B cell (primary cell): ENCODE data around the gene TGFBI. TPM values are rescaled to one million over a fixed set of nuclear protein-coding genes. Genes with fewer than 3 reads are reported as not detected.

Source experiments
- ATAC-seq: fragments of 200-7000 bp; cut with Tn5 transposase; one replicate; pipeline ENCODE4 v1.10.0; 2021; ENCODE audit warnings: low read depth, mild to moderate bottlenecking, moderate number of reproducible peaks, moderate library complexity
- CTCF ChIA-PET: fragments of 350-600 bp; sonication (Branson Sonifier 250); formaldehyde crosslinking; loops from one replicate; lab custom pipeline; 2021; ENCODE audit warnings: antibody characterized with exemption, inconsistent platforms; lab: Charles Lee
- POLR2A ChIA-PET: fragments of 350-600 bp; sonication (Branson Sonifier 250); formaldehyde crosslinking; loops from one replicate; lab custom pipeline; 2021; ENCODE audit warnings: antibody characterized with exemption; lab: Charles Lee
- DNase-seq: peaks from one replicate; pipeline ENCODE4 v3.0.0; 2013
- H2AFZ ChIP-seq: 2 replicates; pipeline ENCODE4 v1.6.1; 2012; ENCODE audit warnings: mild to moderate bottlenecking, low read depth, low read length; ENCODE audit not compliant: insufficient read depth, poor library complexity, severe bottlenecking
- H3K27ac ChIP-seq, 2 donors: 1 replicate in 1 of 2; 2 replicates in 1 of 2; pipeline ENCODE4 v1.5.1; 2012 to 2013; ENCODE audit warnings: low read length in 2 of 2, mild to moderate bottlenecking in 2 of 2, moderate library complexity in 1 of 2
- H3K27me3 ChIP-seq, 4 experiments: fragments of 200-600 bp in 1 of 4; sonication (generic) in 1 of 4; replicated peaks in 1 of 4; 1 replicate in 2 of 4; 2 replicates in 2 of 4; pipeline versions ENCODE4 v1.6.1 to v1.7.0; 2013 to 2016; ENCODE audit warnings: low read length in 3 of 4, mild to moderate bottlenecking in 2 of 4, mixed read lengths in 1 of 4, moderate library complexity in 1 of 4; ENCODE audit not compliant: insufficient read depth in 4 of 4, control insufficient read depth in 3 of 4; ENCODE audit errors: control extremely low read depth in 1 of 4
- H3K36me3 ChIP-seq, 2 experiments: replicated peaks in 1 of 2; 1 replicate in 1 of 2; 2 replicates in 1 of 2; pipeline versions ENCODE4 v1.6.1 to v1.7.1; 2013; ENCODE audit warnings: low read length in 1 of 2; ENCODE audit not compliant: insufficient read depth in 2 of 2, control insufficient read depth in 1 of 2; ENCODE audit errors: control extremely low read depth in 1 of 2, extremely low read depth in 1 of 2
- H3K4me1 ChIP-seq, 2 donors: fragments of 200-600 bp in 1 of 2; sonication (generic) in 1 of 2; 1 replicate in 1 of 2; 2 replicates in 1 of 2; pipeline versions ENCODE4 v1.5.1 to v1.6.1; 2013 to 2017; ENCODE audit warnings: low read length in 2 of 2; ENCODE audit not compliant: control insufficient read depth in 2 of 2, insufficient read depth in 2 of 2
- H3K4me2 ChIP-seq: replicated peaks from 2 replicates; pipeline ENCODE3; 2012; ENCODE audit warnings: mild to moderate bottlenecking, low read depth, low read length; ENCODE audit not compliant: poor library complexity, severe bottlenecking
- H3K4me3 ChIP-seq, 5 experiments: fragments of 200-600 bp in 1 of 5; sonication (generic) in 1 of 5; 1 replicate in 3 of 5; 2 replicates in 2 of 5; pipeline versions ENCODE4 v1.5.1 to v1.7.0; 2011 to 2016; ENCODE audit warnings: low read length in 4 of 5, mild to moderate bottlenecking in 4 of 5, low read depth in 2 of 5, control low read depth in 1 of 5, moderate library complexity in 1 of 5; ENCODE audit not compliant: insufficient read depth in 1 of 5; ENCODE audit errors: control extremely low read depth in 1 of 5, extremely low read depth in 1 of 5
- H3K79me2 ChIP-seq: fragments of 200-600 bp; sonication (generic); one replicate; pipeline ENCODE4 v1.6.0; 2016; ENCODE audit warnings: low read length; ENCODE audit not compliant: control insufficient read depth, insufficient read depth
- H3K9ac ChIP-seq: fragments of 200-600 bp; sonication (generic); 2 replicates; pipeline ENCODE4 v1.6.1; 2017; ENCODE audit warnings: mild to moderate bottlenecking, low read length, moderate library complexity
- H3K9me3 ChIP-seq, 3 donors: one replicate each; pipeline versions ENCODE4 v1.6.1 to v1.7.1; 2013; ENCODE audit warnings: low read length in 2 of 3; ENCODE audit not compliant: control insufficient read depth in 2 of 3, insufficient read depth in 1 of 3; ENCODE audit errors: control extremely low read depth in 1 of 3
- H4K20me1 ChIP-seq: 2 replicates; pipeline ENCODE4 v1.6.0; 2012; ENCODE audit warnings: mild to moderate bottlenecking, low read length; ENCODE audit not compliant: insufficient read depth, control insufficient read depth, poor library complexity, severe bottlenecking
- H3K27ac Mint-ChIP-seq: one replicate; pipeline ENCODE4 v1.8.0; 2021; ENCODE audit warnings: mixed read lengths
- H3K27me3 Mint-ChIP-seq: one replicate; pipeline ENCODE4 v1.8.0; 2021; ENCODE audit warnings: mixed read lengths
- H3K4me1 Mint-ChIP-seq: one replicate; pipeline ENCODE4 v1.8.0; 2021; ENCODE audit warnings: mixed read lengths
- H3K4me3 Mint-ChIP-seq: one replicate; pipeline ENCODE4 v1.8.0; 2021; ENCODE audit warnings: mixed read lengths
- H3K9me3 Mint-ChIP-seq: one replicate; pipeline ENCODE4 v1.8.0; 2022; ENCODE audit warnings: mixed read lengths; ENCODE audit not compliant: insufficient read depth
- CTCF ChIP-seq: fragments of 200-600 bp; IDR thresholded peaks from one replicate; pipeline ENCODE4 v1.8.0; 2022; ENCODE audit warnings: antibody characterized with exemption, mild to moderate bottlenecking
- EZH2 ChIP-seq: IDR thresholded peaks from 2 replicates; pipeline ENCODE4 v1.6.1; 2012; ENCODE audit warnings: borderline replicate concordance, low read depth, mild to moderate bottlenecking, moderate library complexity, low read length; ENCODE audit not compliant: insufficient read depth, poor library complexity, severe bottlenecking
- WGBS: methylation state at CpG from one replicate; pipeline ENCODE4 v1.1.5; 2013; ENCODE audit warnings: missing lambda C conversion rate; ENCODE audit not compliant: insufficient coverage; 5-methylcytosine and 5-hydroxymethylcytosine counted together
- intact Hi-C: fragments of 100-400 bp; cut with micrococcal nuclease; formaldehyde crosslinking; loops from one replicate; pipeline ENCODE4 v1.10.0; 2022
- polyA plus RNA-seq: library from polyadenylated mRNA; depleted of rRNA; stranded (reverse); fragments of >200 nt; gene quantifications from 2 replicates; pipeline ENCODE4 v1.2.3, GENCODE V29; 2012
- total RNA-seq, 2 donors: library from RNA; stranded (reverse); fragments of 120-200 nt in 1 of 2; gene quantifications; 1 replicate in 1 of 2; 2 replicates in 1 of 2; pipeline versions ENCODE4 v1.2.3 to v1.2.4, GENCODE V29; 2013 to 2022

The TGFBI gene
- total and polyA plus RNA-seq, 2 donors (not counting 1 experiment from before 2014, with no cell fraction given) = 3.7 to 4.5 TPM

- Mint-ChIP-seq H3K4me3 (no peak overlapping the region), H3K27ac (no peak overlapping the region), H3K4me1 (no peaks in the 10 kb centered on the region), H3K27me3 (peaks cover 23% of the 10 kb centered on the region), H3K9me3 (no peaks in the 10 kb centered on the region)
- ChIA-PET CTCF (no interaction called here), POLR2A (no interaction called here)
- Histone ChIP-seq H3K79me2 (no peaks in the 10 kb centered on the region), H3K9me3 (no peaks in the 10 kb centered on the region), H2AFZ (no peak overlapping the region), H3K27ac (no peak overlapping the region), H4K20me1 (no peaks in the 10 kb centered on the region), H3K4me3 (no peak overlapping the region), H3K36me3 (no peaks in the 10 kb centered on the region), H3K9ac (no peak overlapping the region), H3K27me3 (peaks cover 0 to 7% (median 0%) of the 10 kb centered on the region in 4 experiments), H3K4me2 (no peak overlapping the region), H3K4me1 (no peaks in the 10 kb centered on the region)
- DNase-seq = no peak
- TF ChIP-seq CTCF (no peak), EZH2 (no peak)
- WGBS = no CpG with 5 or more reads among the region's 3 CpGs
- intact Hi-C loops = no loop called here
- ATAC-seq = no peak
Observed at GRCh38 chr5:136099870-136100269, 71.1 kb downstream of the TGFBI start.

DNA sequence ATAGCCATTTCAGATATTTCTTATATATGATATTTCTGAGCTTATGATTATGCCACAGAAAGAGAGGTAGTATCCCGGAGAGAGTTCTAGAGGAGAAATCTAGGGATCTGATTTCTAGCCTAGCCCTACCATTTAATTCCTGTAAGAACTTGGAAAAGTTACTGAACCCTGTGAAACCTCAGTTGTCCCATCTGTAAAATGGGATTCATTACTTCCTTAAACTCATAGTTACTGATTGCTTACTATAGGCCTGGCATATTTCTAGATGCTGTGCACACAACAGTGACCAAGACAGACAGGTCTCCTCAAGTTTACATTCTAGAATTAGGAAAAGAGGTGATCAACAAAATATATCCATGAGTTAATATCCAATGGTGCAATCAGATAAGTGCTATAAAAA lies 73.1 kb downstream of the TGFBI start:
- H3K4me1 ChIP-seq = no peaks in the 10 kb centered on the region
- TF ChIP-seq CTCF = no peak
- no peak for TF ChIP-seq EZH2
- intact Hi-C loops = no loop called here
- Mint-ChIP-seq H3K9me3 (no peaks in the 10 kb centered on the region), H3K27me3 (peaks cover 11% of the 10 kb centered on the region), H3K27ac (no peak overlapping the region), H3K4me1 (no peaks in the 10 kb centered on the region), H3K4me3 (no peak overlapping the region)
- ATAC-seq = no peak
- no peak overlapping the region for H2AFZ ChIP-seq
- H3K79me2 ChIP-seq = no peaks in the 10 kb centered on the region
- H3K36me3 ChIP-seq = no peaks in the 10 kb centered on the region
- no CpG with 5 or more reads among the region's 1 CpG for WGBS
- CTCF ChIA-PET = no interaction called here
- POLR2A ChIA-PET = no interaction called here
- no peak overlapping the region for H3K27ac ChIP-seq
- H3K4me3 ChIP-seq = no peak overlapping the region
- peaks cover 0 to 7% (median 0%) of the 10 kb centered on the region in 4 experiments for H3K27me3 ChIP-seq
- no peaks in the 10 kb centered on the region for H3K9me3 ChIP-seq
- H3K4me2 ChIP-seq = no peak overlapping the region
- no peak overlapping the region for H3K9ac ChIP-seq
- no peak for DNase-seq
- no peaks in the 10 kb centered on the region for H4K20me1 ChIP-seq
